IMR-90 (cell line): ENCODE results near the gene RNF166. TPM values are rescaled to one million over a fixed set of nuclear protein-coding genes. Genes with fewer than 3 reads are reported as not detected.

Source experiments
- ATAC-seq: fragments of 200-7000 bp; cut with Tn5 transposase; 2 replicates; pipeline ENCODE4 v1.9.1; 2020; ENCODE audit warnings: low read depth, mild to moderate bottlenecking, moderate library complexity
- BruUV-seq: library from RNA; stranded (reverse); fragments of 400-500 nt; replicated peaks from 2 replicates; lab custom pipeline; 2021; lab: Mats Ljungman, UMichigan
- CTCF ChIA-PET: fragments of 300-600 bp; formaldehyde crosslinking; extraction: SDS; loops from one replicate; lab custom pipeline; 2021; ENCODE audit warnings: antibody characterized with exemption; lab: Yijun Ruan, JAX
- POLR2A ChIA-PET: fragments of 300-600 bp; sonication (Branson Sonifier 250); formaldehyde crosslinking; loops from one replicate; lab custom pipeline; 2022; ENCODE audit warnings: antibody characterized with exemption; ENCODE audit not compliant: unreplicated experiment; lab: Charles Lee
- DNase-seq: peaks from one replicate; pipeline ENCODE4 v3.0.0; 2013
- H2AFZ ChIP-seq: replicated peaks from 2 replicates; pipeline ENCODE3; 2013; ENCODE audit warnings: low read length, mild to moderate bottlenecking; ENCODE audit not compliant: poor library complexity
- H2AK5ac ChIP-seq: 2 replicates; pipeline ENCODE4 v1.6.1; 2013; ENCODE audit warnings: low read depth, low read length, inconsistent platforms
- H2AK9ac ChIP-seq: replicated peaks from 2 replicates; pipeline ENCODE3; 2013; ENCODE audit warnings: mild to moderate bottlenecking, low read depth, low read length, moderate library complexity; ENCODE audit not compliant: poor library complexity
- H2BK120ac ChIP-seq: 2 replicates; pipeline ENCODE4 v1.6.1; 2013; ENCODE audit warnings: low read depth, low read length, inconsistent platforms
- H2BK15ac ChIP-seq: 3 replicates; pipeline ENCODE4 v1.6.1; 2013; ENCODE audit warnings: low read depth, low read length, inconsistent platforms
- H2BK20ac ChIP-seq: 2 replicates; pipeline ENCODE4 v1.6.1; 2013; ENCODE audit warnings: low read depth, mild to moderate bottlenecking, inconsistent platforms, low read length, moderate library complexity
- H2BK5ac ChIP-seq: 2 replicates; pipeline ENCODE4 v1.6.1; 2013; ENCODE audit warnings: mild to moderate bottlenecking, low read depth, low read length, inconsistent platforms; ENCODE audit not compliant: poor library complexity, severe bottlenecking
- H3K14ac ChIP-seq: replicated peaks from 2 replicates; pipeline ENCODE4 v1.6.1; 2013; ENCODE audit warnings: low read depth, low read length, inconsistent platforms
- H3K18ac ChIP-seq: 2 replicates; pipeline ENCODE4 v1.6.1; 2013; ENCODE audit warnings: low read depth, low read length, control low read depth
- H3K23ac ChIP-seq: 2 replicates; pipeline ENCODE4 v1.6.1; 2013; ENCODE audit warnings: low read depth, low read length, inconsistent platforms
- H3K27ac ChIP-seq: 2 replicates; pipeline ENCODE4 v1.5.1; 2013; ENCODE audit warnings: mild to moderate bottlenecking, control low read depth, low read length; ENCODE audit not compliant: insufficient read depth
- H3K27me3 ChIP-seq: 2 replicates; pipeline ENCODE4 v1.6.1; 2013; ENCODE audit warnings: low read length; ENCODE audit not compliant: control insufficient read depth, insufficient read depth
- H3K36me3 ChIP-seq: 2 replicates; pipeline ENCODE4 v1.6.1; 2013; ENCODE audit warnings: low read length, mixed read lengths; ENCODE audit not compliant: control insufficient read depth, insufficient read depth
- H3K4ac ChIP-seq: 2 replicates; pipeline ENCODE4 v1.6.1; 2013; ENCODE audit warnings: low read depth, low read length, inconsistent platforms
- H3K4me1 ChIP-seq: 2 replicates; pipeline ENCODE4 v1.6.1; 2013; ENCODE audit warnings: low read length, mixed read lengths; ENCODE audit not compliant: control insufficient read depth, insufficient read depth
- H3K4me2 ChIP-seq: 2 replicates; pipeline ENCODE4 v1.6.1; 2013; ENCODE audit warnings: low read depth, mild to moderate bottlenecking, control low read depth, low read length, moderate library complexity
- H3K4me3 ChIP-seq: 2 replicates; pipeline ENCODE4 v1.5.1; 2013; ENCODE audit warnings: low read depth, mild to moderate bottlenecking, control low read depth, low read length, moderate library complexity; ENCODE audit not compliant: insufficient read depth
- H3K56ac ChIP-seq: 2 replicates; pipeline ENCODE4 v1.6.1; 2013; ENCODE audit warnings: low read length, inconsistent platforms; ENCODE audit not compliant: insufficient read depth; ENCODE audit errors: extremely low read depth
- H3K79me1 ChIP-seq, 2 experiments: 2 replicates each; pipeline ENCODE4 v1.6.1; 2013; ENCODE audit warnings: low read length in 2 of 2, inconsistent platforms in 1 of 2, low read depth in 1 of 2
- H3K9ac ChIP-seq: 2 replicates; pipeline ENCODE4 v1.6.1; 2013; ENCODE audit warnings: low read depth, low read length, control low read depth
- H3K9me1 ChIP-seq: 2 replicates; pipeline ENCODE4 v1.6.1; 2013; ENCODE audit warnings: low read length, inconsistent platforms; ENCODE audit not compliant: insufficient read depth
- H3K9me3 ChIP-seq: 2 replicates; pipeline ENCODE4 v1.6.1; 2013; ENCODE audit warnings: low read length; ENCODE audit not compliant: control insufficient read depth, insufficient read depth
- H4K20me1 ChIP-seq: 2 replicates; pipeline ENCODE4 v1.6.1; 2013; ENCODE audit warnings: low read length, inconsistent platforms; ENCODE audit not compliant: insufficient read depth
- H4K5ac ChIP-seq: 2 replicates; pipeline ENCODE4 v1.6.1; 2013; ENCODE audit warnings: mild to moderate bottlenecking, low read depth, low read length, control low read depth
- H4K8ac ChIP-seq, 2 experiments: 2 replicates each; pipeline ENCODE4 v1.6.1; 2013; ENCODE audit warnings: low read depth in 2 of 2, low read length in 2 of 2, control low read depth in 1 of 2, inconsistent platforms in 1 of 2
- H4K91ac ChIP-seq: 2 replicates; pipeline ENCODE4 v1.6.1; 2013; ENCODE audit warnings: low read depth, low read length, inconsistent platforms; ENCODE audit not compliant: insufficient read depth
- CEBPB ChIP-seq: IDR thresholded peaks from 2 replicates; pipeline ENCODE4 v1.6.1; 2012; ENCODE audit warnings: low read depth, low read length, improper control_type of control experiment
- CHD1 ChIP-seq: IDR thresholded peaks from 2 replicates; pipeline ENCODE4 v1.6.1; 2012; ENCODE audit warnings: low read depth, low read length, improper control_type of control experiment
- ELK1 ChIP-seq: fragments of 150-350 bp; IDR thresholded peaks from 2 replicates; pipeline ENCODE4 v1.6.1; 2016; ENCODE audit warnings: low read depth, mild to moderate bottlenecking, low read length, moderate library complexity, borderline replicate concordance
- MAZ ChIP-seq: IDR thresholded peaks from 2 replicates; pipeline ENCODE4 v1.6.1; 2012; ENCODE audit warnings: low read depth, mild to moderate bottlenecking, low read length, improper control_type of control experiment, moderate library complexity, borderline replicate concordance
- MXI1 ChIP-seq: IDR thresholded peaks from 2 replicates; pipeline ENCODE4 v1.6.1; 2012; ENCODE audit warnings: low read depth, mild to moderate bottlenecking, low read length, moderate library complexity, borderline replicate concordance
- RFX5 ChIP-seq: IDR thresholded peaks from 2 replicates; pipeline ENCODE4 v1.8.0; 2012; ENCODE audit warnings: low read depth, mild to moderate bottlenecking, low read length, moderate library complexity
- WGBS, 2 experiments: methylation state at CpG; one replicate each; pipeline versions ENCODE4 v1.1.5 to v1.1.7; 2013; ENCODE audit warnings: missing lambda C conversion rate in 2 of 2; ENCODE audit not compliant: insufficient read length in 1 of 2; ENCODE audit errors: extremely low coverage in 2 of 2; 5-methylcytosine and 5-hydroxymethylcytosine counted together
- dilution Hi-C: fragments of 300-500 bp; cut with HindIII; formaldehyde crosslinking; loops from one replicate; pipeline ENCODE4 v1.14.3; 2018; ENCODE audit warnings: low sequenced_read_pairs; ENCODE audit not compliant: unreplicated experiment
- in situ Hi-C: fragments of 300-500 bp; cut with MboI; formaldehyde crosslinking; loops from 3 replicates; pipeline ENCODE4 v1.14.3; 2019; ENCODE audit warnings: low sequenced_read_pairs, inconsistent platforms, mixed read lengths
- intact Hi-C: fragments of 100-400 bp; cut with micrococcal nuclease; formaldehyde crosslinking; loops from 2 replicates; pipeline ENCODE4 v1.10.0; 2022
- polyA plus RNA-seq, 3 experiments: library from polyadenylated mRNA; depleted of rRNA; stranded (reverse); fragments of >200 nt; gene quantifications; 2 replicates each; pipeline ENCODE4 v1.2.3, GENCODE V29; 2012; ENCODE audit warnings: low replicate concordance in 1 of 3
- total RNA-seq: library from RNA; depleted of rRNA; stranded (reverse); fragments of >200 nt; gene quantifications from 2 replicates; pipeline ENCODE4 v1.2.3, GENCODE V29; 2012
- TF ChIP-seq, protein P1 (sequence below): fragments of 150-350 bp; IDR thresholded peaks from 2 replicates; pipeline ENCODE4 v1.6.1; 2017; ENCODE audit warnings: mild to moderate bottlenecking, antibody characterized with exemption, low read length, low read depth

RNF166 gene
- total and polyA plus RNA-seq, 2 of the 4 experiments (the other 2 are of a cell fraction), result 8.1 to 17.4 TPM

- TF ChIP-seq, protein P1, sequence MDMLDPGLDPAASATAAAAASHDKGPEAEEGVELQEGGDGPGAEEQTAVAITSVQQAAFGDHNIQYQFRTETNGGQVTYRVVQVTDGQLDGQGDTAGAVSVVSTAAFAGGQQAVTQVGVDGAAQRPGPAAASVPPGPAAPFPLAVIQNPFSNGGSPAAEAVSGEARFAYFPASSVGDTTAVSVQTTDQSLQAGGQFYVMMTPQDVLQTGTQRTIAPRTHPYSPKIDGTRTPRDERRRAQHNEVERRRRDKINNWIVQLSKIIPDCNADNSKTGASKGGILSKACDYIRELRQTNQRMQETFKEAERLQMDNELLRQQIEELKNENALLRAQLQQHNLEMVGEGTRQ, result no peak
Measured at GRCh38 chr16:88651276-88651988, 54.8 kb downstream of the RNF166 start (continued).

- peaks cover 3% of the 10 kb centered on the region for H4K20me1 ChIP-seq
Measured at GRCh38 chr16:88650749-88651275, 55.4 kb downstream of the RNF166 start, which contains the start of gene CYBA. Gene CYBA (minus strand): TSS chr16:88651053. CDS start chr16:88651013, 40 bp downstream.

More at GRCh38 chr16:88650749-88651275, 55.4 kb downstream of the RNF166 start, which contains the start of gene CYBA:
- Histone ChIP-seq H3K14ac (peak within 1 kb of the TSS; percentile 90), H2AFZ (peak within 1 kb of the TSS; percentile 95), H4K5ac (peak within 1 kb of the TSS; percentile 67), H3K18ac (peak within 1 kb of the TSS; percentile 47; the same call in 1 of the 2 replicates), H2BK15ac (no peak within 1 kb of the TSS), H3K56ac (no peak within 1 kb of the TSS), H3K9me3 (no peaks in the 10 kb centered on the region), H2BK20ac (no peak within 1 kb of the TSS), H2AK5ac (peak within 1 kb of the TSS; percentile 87), H4K91ac (peak within 1 kb of the TSS; percentile 49; the same call in 1 of the 2 replicates), H3K27me3 (no peaks in the 10 kb centered on the region), H3K4ac (peak within 1 kb of the TSS; percentile 71), H4K8ac (peak within 1 kb of the TSS in 1 of 2 experiments; percentile 84; a peak in 1 of 4 replicates), H2AK9ac (peak within 1 kb of the TSS; percentile 97), H3K23ac (peak within 1 kb of the TSS; percentile 79), H3K4me1 (peaks cover 5% of the 10 kb centered on the region; the same call in 1 of the 2 replicates), H3K4me2 (peak within 1 kb of the TSS; percentile 85), H2BK5ac (no peak within 1 kb of the TSS), H3K9ac (peak within 1 kb of the TSS; percentile 75), H3K79me1 (peaks cover 0 to 20% of the 10 kb centered on the region in 2 experiments; a peak in 1 of 4 replicates), H3K4me3 (peak within 1 kb of the TSS; percentile 93), H3K36me3 (peaks cover 13% of the 10 kb centered on the region), H2BK120ac (no peak within 1 kb of the TSS), H3K9me1 (no peaks in the 10 kb centered on the region), H3K27ac (peak within 1 kb of the TSS; percentile 64)
- POLR2A ChIA-PET, result no interaction called here
- CTCF ChIA-PET, result no interaction called here
- dilution Hi-C loops (no loop called here), in situ Hi-C loops (no loop called here), intact Hi-C loops (no loop called here)
- ATAC-seq, result peak; percentile 93
- 3% methylated on average over 15 of the region's 41 CpGs; no CpG with 5 or more reads in 1 of the 2 experiments for WGBS, 2 experiments
- TF ChIP-seq, protein P1, result no peak
- TF ChIP-seq MXI1 (peak; percentile 59; the same call in 1 of the 2 replicates), CEBPB (no peak), RFX5 (no peak), ELK1 (no peak), CHD1 (no peak), MAZ (peak; percentile 34; the same call in 1 of the 2 replicates)
- peak; percentile 22 for DNase-seq
- BruUV-seq, result no TSS peak
